IMR-90 (cell line): ENCODE results near the gene COL28A1. TPM values are rescaled to one million over a fixed set of nuclear protein-coding genes. Genes with fewer than 3 reads are reported as not detected.

Source experiments
- ATAC-seq: fragments of 200-7000 bp; cut with Tn5 transposase; 2 replicates; pipeline ENCODE4 v1.9.1; 2020; ENCODE audit warnings: low read depth, mild to moderate bottlenecking, moderate library complexity
- BruUV-seq: library from RNA; stranded (reverse); fragments of 400-500 nt; replicated peaks from 2 replicates; lab custom pipeline; 2021; lab: Mats Ljungman, UMichigan
- CTCF ChIA-PET: fragments of 300-600 bp; formaldehyde crosslinking; extraction: SDS; loops from one replicate; lab custom pipeline; 2021; ENCODE audit warnings: antibody characterized with exemption; lab: Yijun Ruan, JAX
- POLR2A ChIA-PET: fragments of 300-600 bp; sonication (Branson Sonifier 250); formaldehyde crosslinking; loops from one replicate; lab custom pipeline; 2022; ENCODE audit warnings: antibody characterized with exemption; ENCODE audit not compliant: unreplicated experiment; lab: Charles Lee
- DNase-seq: peaks from one replicate; pipeline ENCODE4 v3.0.0; 2013
- H2AFZ ChIP-seq: replicated peaks from 2 replicates; pipeline ENCODE3; 2013; ENCODE audit warnings: low read length, mild to moderate bottlenecking; ENCODE audit not compliant: poor library complexity
- H2AK5ac ChIP-seq: 2 replicates; pipeline ENCODE4 v1.6.1; 2013; ENCODE audit warnings: low read depth, low read length, inconsistent platforms
- H2AK9ac ChIP-seq: replicated peaks from 2 replicates; pipeline ENCODE3; 2013; ENCODE audit warnings: mild to moderate bottlenecking, low read depth, low read length, moderate library complexity; ENCODE audit not compliant: poor library complexity
- H2BK120ac ChIP-seq: 2 replicates; pipeline ENCODE4 v1.6.1; 2013; ENCODE audit warnings: low read depth, low read length, inconsistent platforms
- H2BK15ac ChIP-seq: 3 replicates; pipeline ENCODE4 v1.6.1; 2013; ENCODE audit warnings: low read depth, low read length, inconsistent platforms
- H2BK20ac ChIP-seq: 2 replicates; pipeline ENCODE4 v1.6.1; 2013; ENCODE audit warnings: low read depth, mild to moderate bottlenecking, inconsistent platforms, low read length, moderate library complexity
- H2BK5ac ChIP-seq: 2 replicates; pipeline ENCODE4 v1.6.1; 2013; ENCODE audit warnings: mild to moderate bottlenecking, low read depth, low read length, inconsistent platforms; ENCODE audit not compliant: poor library complexity, severe bottlenecking
- H3K14ac ChIP-seq: replicated peaks from 2 replicates; pipeline ENCODE4 v1.6.1; 2013; ENCODE audit warnings: low read depth, low read length, inconsistent platforms
- H3K18ac ChIP-seq: 2 replicates; pipeline ENCODE4 v1.6.1; 2013; ENCODE audit warnings: low read depth, low read length, control low read depth
- H3K23ac ChIP-seq: 2 replicates; pipeline ENCODE4 v1.6.1; 2013; ENCODE audit warnings: low read depth, low read length, inconsistent platforms
- H3K27ac ChIP-seq: 2 replicates; pipeline ENCODE4 v1.5.1; 2013; ENCODE audit warnings: mild to moderate bottlenecking, control low read depth, low read length; ENCODE audit not compliant: insufficient read depth
- H3K27me3 ChIP-seq: 2 replicates; pipeline ENCODE4 v1.6.1; 2013; ENCODE audit warnings: low read length; ENCODE audit not compliant: control insufficient read depth, insufficient read depth
- H3K36me3 ChIP-seq: 2 replicates; pipeline ENCODE4 v1.6.1; 2013; ENCODE audit warnings: low read length, mixed read lengths; ENCODE audit not compliant: control insufficient read depth, insufficient read depth
- H3K4ac ChIP-seq: 2 replicates; pipeline ENCODE4 v1.6.1; 2013; ENCODE audit warnings: low read depth, low read length, inconsistent platforms
- H3K4me1 ChIP-seq: 2 replicates; pipeline ENCODE4 v1.6.1; 2013; ENCODE audit warnings: low read length, mixed read lengths; ENCODE audit not compliant: control insufficient read depth, insufficient read depth
- H3K4me2 ChIP-seq: 2 replicates; pipeline ENCODE4 v1.6.1; 2013; ENCODE audit warnings: low read depth, mild to moderate bottlenecking, control low read depth, low read length, moderate library complexity
- H3K4me3 ChIP-seq: 2 replicates; pipeline ENCODE4 v1.5.1; 2013; ENCODE audit warnings: low read depth, mild to moderate bottlenecking, control low read depth, low read length, moderate library complexity; ENCODE audit not compliant: insufficient read depth
- H3K56ac ChIP-seq: 2 replicates; pipeline ENCODE4 v1.6.1; 2013; ENCODE audit warnings: low read length, inconsistent platforms; ENCODE audit not compliant: insufficient read depth; ENCODE audit errors: extremely low read depth
- H3K79me1 ChIP-seq, 2 experiments: 2 replicates each; pipeline ENCODE4 v1.6.1; 2013; ENCODE audit warnings: low read length in 2 of 2, inconsistent platforms in 1 of 2, low read depth in 1 of 2
- H3K9ac ChIP-seq: 2 replicates; pipeline ENCODE4 v1.6.1; 2013; ENCODE audit warnings: low read depth, low read length, control low read depth
- H3K9me1 ChIP-seq: 2 replicates; pipeline ENCODE4 v1.6.1; 2013; ENCODE audit warnings: low read length, inconsistent platforms; ENCODE audit not compliant: insufficient read depth
- H3K9me3 ChIP-seq: 2 replicates; pipeline ENCODE4 v1.6.1; 2013; ENCODE audit warnings: low read length; ENCODE audit not compliant: control insufficient read depth, insufficient read depth
- H4K20me1 ChIP-seq: 2 replicates; pipeline ENCODE4 v1.6.1; 2013; ENCODE audit warnings: low read length, inconsistent platforms; ENCODE audit not compliant: insufficient read depth
- H4K5ac ChIP-seq: 2 replicates; pipeline ENCODE4 v1.6.1; 2013; ENCODE audit warnings: mild to moderate bottlenecking, low read depth, low read length, control low read depth
- H4K8ac ChIP-seq, 2 experiments: 2 replicates each; pipeline ENCODE4 v1.6.1; 2013; ENCODE audit warnings: low read depth in 2 of 2, low read length in 2 of 2, control low read depth in 1 of 2, inconsistent platforms in 1 of 2
- H4K91ac ChIP-seq: 2 replicates; pipeline ENCODE4 v1.6.1; 2013; ENCODE audit warnings: low read depth, low read length, inconsistent platforms; ENCODE audit not compliant: insufficient read depth
- BHLHE40 ChIP-seq: fragments of 150-350 bp; IDR thresholded peaks from 2 replicates; pipeline ENCODE4 v1.6.1; 2016; ENCODE audit warnings: mild to moderate bottlenecking, low read depth, low read length
- CEBPB ChIP-seq: IDR thresholded peaks from 2 replicates; pipeline ENCODE4 v1.6.1; 2012; ENCODE audit warnings: low read depth, low read length, improper control_type of control experiment
- CHD1 ChIP-seq: IDR thresholded peaks from 2 replicates; pipeline ENCODE4 v1.6.1; 2012; ENCODE audit warnings: low read depth, low read length, improper control_type of control experiment
- FOS ChIP-seq: fragments of 150-350 bp; IDR thresholded peaks from 2 replicates; pipeline ENCODE4 v1.6.1; 2016; ENCODE audit warnings: low read depth, low read length
- MAFK ChIP-seq: IDR thresholded peaks from 2 replicates; pipeline ENCODE4 v1.6.1; 2012; ENCODE audit warnings: low read depth, low read length, improper control_type of control experiment
- MAZ ChIP-seq: IDR thresholded peaks from 2 replicates; pipeline ENCODE4 v1.6.1; 2012; ENCODE audit warnings: low read depth, mild to moderate bottlenecking, low read length, improper control_type of control experiment, moderate library complexity, borderline replicate concordance
- MXI1 ChIP-seq: IDR thresholded peaks from 2 replicates; pipeline ENCODE4 v1.6.1; 2012; ENCODE audit warnings: low read depth, mild to moderate bottlenecking, low read length, moderate library complexity, borderline replicate concordance
- NFE2L2 ChIP-seq: fragments of 150-350 bp; IDR thresholded peaks from 2 replicates; pipeline ENCODE4 v1.6.1; 2016; ENCODE audit warnings: low read depth, mild to moderate bottlenecking, low read length
- POLR2A ChIP-seq: IDR thresholded peaks from 2 replicates; pipeline ENCODE4 v1.6.1; 2012; ENCODE audit warnings: mild to moderate bottlenecking, low read depth, low read length
- RAD21 ChIP-seq: IDR thresholded peaks from 2 replicates; pipeline ENCODE4 v1.6.1; 2012; ENCODE audit warnings: low read length, improper control_type of control experiment
- RCOR1 ChIP-seq: IDR thresholded peaks from 2 replicates; pipeline ENCODE4 v1.6.1; 2012; ENCODE audit warnings: mild to moderate bottlenecking, low read length, improper control_type of control experiment; ENCODE audit not compliant: insufficient replicate concordance
- RFX5 ChIP-seq: IDR thresholded peaks from 2 replicates; pipeline ENCODE4 v1.8.0; 2012; ENCODE audit warnings: low read depth, mild to moderate bottlenecking, low read length, moderate library complexity
- SMC3 ChIP-seq: fragments of 150-350 bp; IDR thresholded peaks from 2 replicates; pipeline ENCODE4 v1.6.1; 2016; ENCODE audit warnings: low read depth, mild to moderate bottlenecking, antibody characterized with exemption, low read length, moderate library complexity
- WGBS, 2 experiments: methylation state at CpG; one replicate each; pipeline versions ENCODE4 v1.1.5 to v1.1.7; 2013; ENCODE audit warnings: missing lambda C conversion rate in 2 of 2; ENCODE audit not compliant: insufficient read length in 1 of 2; ENCODE audit errors: extremely low coverage in 2 of 2; 5-methylcytosine and 5-hydroxymethylcytosine counted together
- dilution Hi-C: fragments of 300-500 bp; cut with HindIII; formaldehyde crosslinking; loops from one replicate; pipeline ENCODE4 v1.14.3; 2018; ENCODE audit warnings: low sequenced_read_pairs; ENCODE audit not compliant: unreplicated experiment
- in situ Hi-C: fragments of 300-500 bp; cut with MboI; formaldehyde crosslinking; loops from 3 replicates; pipeline ENCODE4 v1.14.3; 2019; ENCODE audit warnings: low sequenced_read_pairs, inconsistent platforms, mixed read lengths
- intact Hi-C: fragments of 100-400 bp; cut with micrococcal nuclease; formaldehyde crosslinking; loops from 2 replicates; pipeline ENCODE4 v1.10.0; 2022
- polyA plus RNA-seq, 3 experiments: library from polyadenylated mRNA; depleted of rRNA; stranded (reverse); fragments of >200 nt; gene quantifications; 2 replicates each; pipeline ENCODE4 v1.2.3, GENCODE V29; 2012; ENCODE audit warnings: low replicate concordance in 1 of 3
- total RNA-seq: library from RNA; depleted of rRNA; stranded (reverse); fragments of >200 nt; gene quantifications from 2 replicates; pipeline ENCODE4 v1.2.3, GENCODE V29; 2012
- TF ChIP-seq, protein P1 (sequence below): fragments of 150-350 bp; IDR thresholded peaks from 2 replicates; pipeline ENCODE4 v1.6.1; 2016; ENCODE audit warnings: low read depth, mild to moderate bottlenecking, low read length, moderate library complexity, borderline replicate concordance
- TF ChIP-seq, protein P2 (sequence below): fragments of 150-350 bp; IDR thresholded peaks from 2 replicates; pipeline ENCODE4 v1.6.1; 2017; ENCODE audit warnings: mild to moderate bottlenecking, antibody characterized with exemption, low read length, low read depth
- TF ChIP-seq, protein P3 (sequence below): conservative IDR thresholded peaks from 2 replicates; pipeline ENCODE4 v1.5.1; 2012; ENCODE audit warnings: mild to moderate bottlenecking, low read depth, low read length, improper control_type of control experiment

The COL28A1 gene
- total and polyA plus RNA-seq, 2 of the 4 experiments (the other 2 are of a cell fraction) = under 0.01 to 0.05 TPM

DNA sequence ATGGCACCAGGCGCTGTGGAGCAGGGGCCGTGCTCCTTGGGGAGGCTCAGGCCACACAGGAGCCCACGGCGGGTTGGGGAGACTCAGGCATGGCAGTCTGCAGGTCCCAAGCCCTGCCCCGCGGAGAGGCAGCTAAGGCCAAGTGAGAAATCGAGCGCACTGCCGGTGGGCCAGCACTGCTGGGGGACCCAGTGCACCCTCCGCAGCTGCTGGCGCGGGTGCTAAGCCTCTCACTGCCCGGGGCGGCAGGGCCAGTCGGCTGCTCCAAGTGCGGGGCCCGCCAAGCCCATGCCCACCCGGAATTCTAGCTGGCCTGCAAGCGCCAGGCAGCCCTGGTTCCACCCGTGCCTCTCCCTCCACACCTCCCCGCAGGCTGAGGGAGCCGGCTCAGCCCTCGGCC lies 57.1 kb downstream of the COL28A1 start:
- Histone ChIP-seq H3K4me1 (no peaks in the 10 kb centered on the region), H2BK5ac (no peak overlapping the region), H3K18ac (no peak overlapping the region), H4K8ac (no peak overlapping the region), H3K56ac (no peak overlapping the region), H3K4me2 (no peak overlapping the region), H3K14ac (no peak overlapping the region), H2AK9ac (no peak overlapping the region), H3K27me3 (no peaks in the 10 kb centered on the region), H4K5ac (no peak overlapping the region), H2BK120ac (no peak overlapping the region), H4K20me1 (no peaks in the 10 kb centered on the region), H3K9me3 (no peaks in the 10 kb centered on the region), H3K4ac (no peak overlapping the region), H3K27ac (no peak overlapping the region), H3K9me1 (no peaks in the 10 kb centered on the region), H4K91ac (no peak overlapping the region), H2BK20ac (no peak overlapping the region), H2AFZ (no peak overlapping the region), H3K79me1 (no peaks in the 10 kb centered on the region), H3K36me3 (no peaks in the 10 kb centered on the region), H3K23ac (no peak overlapping the region), H3K4me3 (no peak overlapping the region), H3K9ac (no peak overlapping the region), H2AK5ac (no peak overlapping the region), H2BK15ac (no peak overlapping the region)
- WGBS, 2 experiments = 97% methylated on average over 14 of the region's 23 CpGs; no CpG with 5 or more reads in 1 of the 2 experiments
- DNase-seq (no peak), ATAC-seq (no peak)
- no TSS peak for BruUV-seq
- no peak for TF ChIP-seq MXI1
- no peak for TF ChIP-seq CEBPB
- TF ChIP-seq, protein P1, sequence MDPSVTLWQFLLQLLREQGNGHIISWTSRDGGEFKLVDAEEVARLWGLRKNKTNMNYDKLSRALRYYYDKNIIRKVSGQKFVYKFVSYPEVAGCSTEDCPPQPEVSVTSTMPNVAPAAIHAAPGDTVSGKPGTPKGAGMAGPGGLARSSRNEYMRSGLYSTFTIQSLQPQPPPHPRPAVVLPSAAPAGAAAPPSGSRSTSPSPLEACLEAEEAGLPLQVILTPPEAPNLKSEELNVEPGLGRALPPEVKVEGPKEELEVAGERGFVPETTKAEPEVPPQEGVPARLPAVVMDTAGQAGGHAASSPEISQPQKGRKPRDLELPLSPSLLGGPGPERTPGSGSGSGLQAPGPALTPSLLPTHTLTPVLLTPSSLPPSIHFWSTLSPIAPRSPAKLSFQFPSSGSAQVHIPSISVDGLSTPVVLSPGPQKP = no peak
- TF ChIP-seq FOS = no peak
- TF ChIP-seq, protein P2, sequence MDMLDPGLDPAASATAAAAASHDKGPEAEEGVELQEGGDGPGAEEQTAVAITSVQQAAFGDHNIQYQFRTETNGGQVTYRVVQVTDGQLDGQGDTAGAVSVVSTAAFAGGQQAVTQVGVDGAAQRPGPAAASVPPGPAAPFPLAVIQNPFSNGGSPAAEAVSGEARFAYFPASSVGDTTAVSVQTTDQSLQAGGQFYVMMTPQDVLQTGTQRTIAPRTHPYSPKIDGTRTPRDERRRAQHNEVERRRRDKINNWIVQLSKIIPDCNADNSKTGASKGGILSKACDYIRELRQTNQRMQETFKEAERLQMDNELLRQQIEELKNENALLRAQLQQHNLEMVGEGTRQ = no peak
- no peak for TF ChIP-seq MAFK
- TF ChIP-seq MAZ = no peak
- TF ChIP-seq NFE2L2 = no peak
- TF ChIP-seq RCOR1 = no peak
- TF ChIP-seq RAD21 = no peak
- TF ChIP-seq RFX5 = no peak
- no peak for TF ChIP-seq SMC3
- TF ChIP-seq, protein P3, sequence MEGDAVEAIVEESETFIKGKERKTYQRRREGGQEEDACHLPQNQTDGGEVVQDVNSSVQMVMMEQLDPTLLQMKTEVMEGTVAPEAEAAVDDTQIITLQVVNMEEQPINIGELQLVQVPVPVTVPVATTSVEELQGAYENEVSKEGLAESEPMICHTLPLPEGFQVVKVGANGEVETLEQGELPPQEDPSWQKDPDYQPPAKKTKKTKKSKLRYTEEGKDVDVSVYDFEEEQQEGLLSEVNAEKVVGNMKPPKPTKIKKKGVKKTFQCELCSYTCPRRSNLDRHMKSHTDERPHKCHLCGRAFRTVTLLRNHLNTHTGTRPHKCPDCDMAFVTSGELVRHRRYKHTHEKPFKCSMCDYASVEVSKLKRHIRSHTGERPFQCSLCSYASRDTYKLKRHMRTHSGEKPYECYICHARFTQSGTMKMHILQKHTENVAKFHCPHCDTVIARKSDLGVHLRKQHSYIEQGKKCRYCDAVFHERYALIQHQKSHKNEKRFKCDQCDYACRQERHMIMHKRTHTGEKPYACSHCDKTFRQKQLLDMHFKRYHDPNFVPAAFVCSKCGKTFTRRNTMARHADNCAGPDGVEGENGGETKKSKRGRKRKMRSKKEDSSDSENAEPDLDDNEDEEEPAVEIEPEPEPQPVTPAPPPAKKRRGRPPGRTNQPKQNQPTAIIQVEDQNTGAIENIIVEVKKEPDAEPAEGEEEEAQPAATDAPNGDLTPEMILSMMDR = no peak
- TF ChIP-seq POLR2A = no peak
- no peak for TF ChIP-seq CHD1
- no peak for TF ChIP-seq BHLHE40
- intact Hi-C loops (no loop called here), dilution Hi-C loops (no loop called here), in situ Hi-C loops (no loop called here)
- CTCF ChIA-PET = no interaction called here
- POLR2A ChIA-PET = no interaction called here
